Peyer's patch (tissue), 4 donors: Measurements from ENCODE around the gene LIN9. TPM values are rescaled to one million over a fixed set of nuclear protein-coding genes. Genes with fewer than 3 reads are reported as not detected.
A peak's percentile ranks its signal among the peaks of the same experiment; 100 is the strongest.

ENCODE experiments used
- DNase-seq, 3 donors: peaks; one replicate each; pipeline ENCODE4 v3.0.0-alpha.2; 2017 to 2019
- H3K27ac ChIP-seq, 4 donors: fragments of 200-600 bp; sonication (generic); one replicate each; pipeline ENCODE4 v1.5.1; 2016 to 2019
- H3K27me3 ChIP-seq, 2 donors: fragments of 200-600 bp; sonication (generic); one replicate each; pipeline ENCODE4 v1.5.1; 2019
- H3K36me3 ChIP-seq, 3 donors: fragments of 200-600 bp; sonication (generic); one replicate each; pipeline ENCODE4 v1.5.1; 2016 to 2019
- H3K4me1 ChIP-seq, 4 donors: fragments of 200-600 bp; sonication (generic); one replicate each; pipeline ENCODE4 v1.5.1; 2016 to 2019
- H3K4me3 ChIP-seq, 4 donors: fragments of 200-600 bp; sonication (generic); 1 replicate in 3 of 4; 2 replicates in 1 of 4; pipeline ENCODE4 v1.5.1; 2016 to 2019; ENCODE audit warnings: mild to moderate bottlenecking in 1 of 4
- H3K9me3 ChIP-seq, 4 donors: fragments of 200-600 bp; sonication (generic); one replicate each; pipeline ENCODE4 v1.5.1; 2016 to 2019; ENCODE audit warnings: mild to moderate bottlenecking in 1 of 4
- POLR2A ChIP-seq, 2 donors: fragments of 450-650 bp; IDR thresholded peaks; one replicate each; pipeline ENCODE4 v1.5.1; 2017; ENCODE audit warnings: antibody characterized with exemption in 2 of 2, mild to moderate bottlenecking in 2 of 2, moderate library complexity in 2 of 2
- total RNA-seq, 4 donors: library from RNA; depleted of rRNA; stranded (reverse); fragments of >200 nt; gene quantifications; one replicate each; pipeline ENCODE4 v1.1.0, GENCODE V29; 2016
- TF ChIP-seq, protein P1 (sequence below), 6 experiments: fragments of 450-650 bp in 4 of 6; fragments of 200-600 bp in 2 of 6; sonication (generic) in 1 of 6; IDR thresholded peaks; one replicate each; pipeline ENCODE4 v1.5.1; 2017 to 2019; ENCODE audit warnings: antibody characterized with exemption in 6 of 6, mild to moderate bottlenecking in 3 of 6, moderate library complexity in 1 of 6

LIN9 gene
- total RNA-seq, 4 donors from 2014 or later, result 2.5 to 6.6 (median 4.2) TPM

DNA sequence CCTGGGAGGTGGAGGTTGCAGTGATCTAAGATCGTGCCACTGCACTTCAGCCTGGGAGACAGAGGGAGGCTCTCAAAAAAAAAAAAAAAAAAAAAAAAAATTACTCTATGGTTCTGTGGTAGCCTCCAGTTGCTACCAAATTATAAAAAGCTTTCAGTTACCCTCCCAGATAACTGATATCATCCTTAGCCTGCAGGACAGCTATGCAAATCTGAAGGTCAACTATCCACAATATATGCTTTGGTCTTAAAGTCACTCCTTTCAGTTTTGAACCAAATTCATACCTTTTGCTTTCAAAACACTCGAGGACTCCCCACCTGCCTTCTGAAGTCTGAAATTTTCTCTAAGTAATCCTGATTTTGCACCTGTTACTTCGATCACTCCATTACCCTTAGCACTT is 82.4 kb downstream of the LIN9 start:
- Histone ChIP-seq H3K27me3 (peaks cover 0 to 8% of the 10 kb centered on the region in 2 donors), H3K4me1 (peaks cover 0 to 11% (median 5%) of the 10 kb centered on the region in 4 donors), H3K9me3 (no peaks in the 10 kb centered on the region), H3K4me3 (no peak overlapping the region), H3K36me3 (no peaks in the 10 kb centered on the region), H3K27ac (no peak overlapping the region)
- no peak for TF ChIP-seq POLR2A (IDR thresholded peaks at IDR 0.05)
- DNase-seq, result no peak

DNA sequence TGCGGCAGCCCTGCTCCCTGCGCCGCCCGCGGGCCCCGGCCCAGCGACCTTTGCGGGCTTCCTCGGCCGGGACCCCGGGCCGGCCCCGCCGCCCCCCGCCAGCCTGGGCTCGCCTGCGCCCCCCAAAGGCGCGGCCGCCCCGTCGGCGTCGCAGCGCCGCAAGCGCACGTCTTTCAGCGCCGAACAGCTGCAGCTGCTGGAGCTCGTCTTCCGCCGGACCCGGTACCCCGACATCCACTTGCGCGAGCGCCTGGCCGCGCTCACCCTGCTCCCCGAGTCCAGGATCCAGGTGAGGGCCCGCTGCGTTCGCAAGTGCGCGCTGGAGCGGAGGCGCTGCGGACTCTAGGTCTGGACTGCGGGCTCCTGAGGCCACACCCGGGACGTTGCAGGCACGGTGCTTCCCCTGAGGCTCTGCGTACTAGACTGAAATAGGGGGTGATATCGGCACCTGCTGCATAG is 85.1 kb downstream of the LIN9 start:
- Histone ChIP-seq H3K4me3 (peak overlapping the region; percentile 9 to 59 (median 55)), H3K4me1 (peaks cover 0 to 11% (median 5%) of the 10 kb centered on the region in 4 donors), H3K9me3 (no peaks in the 10 kb centered on the region), H3K36me3 (no peaks in the 10 kb centered on the region), H3K27me3 (peaks cover 0 to 8% of the 10 kb centered on the region in 2 donors), H3K27ac (no peak overlapping the region)
- peak in 2 of 3 donors; percentile 63 to 64 for DNase-seq
- TF ChIP-seq POLR2A (IDR thresholded peaks at IDR 0.05), result no peak
- TF ChIP-seq, protein P1, sequence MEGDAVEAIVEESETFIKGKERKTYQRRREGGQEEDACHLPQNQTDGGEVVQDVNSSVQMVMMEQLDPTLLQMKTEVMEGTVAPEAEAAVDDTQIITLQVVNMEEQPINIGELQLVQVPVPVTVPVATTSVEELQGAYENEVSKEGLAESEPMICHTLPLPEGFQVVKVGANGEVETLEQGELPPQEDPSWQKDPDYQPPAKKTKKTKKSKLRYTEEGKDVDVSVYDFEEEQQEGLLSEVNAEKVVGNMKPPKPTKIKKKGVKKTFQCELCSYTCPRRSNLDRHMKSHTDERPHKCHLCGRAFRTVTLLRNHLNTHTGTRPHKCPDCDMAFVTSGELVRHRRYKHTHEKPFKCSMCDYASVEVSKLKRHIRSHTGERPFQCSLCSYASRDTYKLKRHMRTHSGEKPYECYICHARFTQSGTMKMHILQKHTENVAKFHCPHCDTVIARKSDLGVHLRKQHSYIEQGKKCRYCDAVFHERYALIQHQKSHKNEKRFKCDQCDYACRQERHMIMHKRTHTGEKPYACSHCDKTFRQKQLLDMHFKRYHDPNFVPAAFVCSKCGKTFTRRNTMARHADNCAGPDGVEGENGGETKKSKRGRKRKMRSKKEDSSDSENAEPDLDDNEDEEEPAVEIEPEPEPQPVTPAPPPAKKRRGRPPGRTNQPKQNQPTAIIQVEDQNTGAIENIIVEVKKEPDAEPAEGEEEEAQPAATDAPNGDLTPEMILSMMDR (IDR thresholded peaks at IDR 0.05), result no peak

DNA sequence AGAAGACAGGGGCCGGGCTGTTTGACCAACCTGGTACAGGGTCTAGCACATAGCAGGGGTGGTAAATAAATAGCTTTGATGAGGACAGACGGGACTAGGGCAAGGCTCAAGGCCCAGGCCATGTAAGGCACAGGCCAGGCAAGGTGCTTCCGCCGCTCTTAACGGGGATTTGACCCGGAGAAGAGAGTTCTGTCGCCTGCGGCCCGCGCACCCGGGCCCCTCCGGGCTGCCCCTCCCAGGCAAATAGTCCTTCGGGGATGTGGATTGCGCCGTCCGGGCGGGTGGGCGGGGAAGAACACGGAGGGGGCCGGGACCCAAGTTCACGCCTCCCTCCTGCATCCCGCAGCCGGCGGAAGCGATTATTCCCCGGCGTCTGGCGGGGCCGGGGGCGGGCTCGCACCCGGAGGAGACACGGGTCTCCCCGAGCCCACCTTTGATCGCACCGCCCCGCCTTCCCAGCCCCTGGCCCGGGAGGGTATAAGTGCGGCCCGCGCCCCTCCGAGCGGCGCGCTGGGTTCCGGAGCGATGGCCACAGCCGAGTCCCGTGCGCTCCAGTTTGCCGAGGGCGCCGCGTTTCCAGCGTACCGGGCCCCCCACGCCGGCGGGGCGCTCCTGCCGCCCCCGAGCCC is 85.7 kb downstream of the LIN9 start, which contains the start of gene MIXL1:
TSS of gene MIXL1 (plus strand) at position 508 of the 629 bp plus-strand sequence. CDS start at position 526, 18 bp downstream.
- no peaks in the 10 kb centered on the region for H3K36me3 ChIP-seq
- TF ChIP-seq POLR2A (IDR thresholded peaks at IDR 0.05), result no peak
- TF ChIP-seq, protein P1 (IDR thresholded peaks at IDR 0.05), result no peak
- H3K27me3 ChIP-seq, result peaks cover 0 to 8% of the 10 kb centered on the region in 2 donors
- H3K27ac ChIP-seq, result peak within 1 kb of the TSS in 1 of 4 donors; percentile 17
- peaks cover 0 to 11% (median 5%) of the 10 kb centered on the region in 4 donors for H3K4me1 ChIP-seq
- no peak for DNase-seq
- H3K4me3 ChIP-seq, result peak within 1 kb of the TSS; percentile 9 to 59 (median 55)
- H3K9me3 ChIP-seq, result no peaks in the 10 kb centered on the region

DNA sequence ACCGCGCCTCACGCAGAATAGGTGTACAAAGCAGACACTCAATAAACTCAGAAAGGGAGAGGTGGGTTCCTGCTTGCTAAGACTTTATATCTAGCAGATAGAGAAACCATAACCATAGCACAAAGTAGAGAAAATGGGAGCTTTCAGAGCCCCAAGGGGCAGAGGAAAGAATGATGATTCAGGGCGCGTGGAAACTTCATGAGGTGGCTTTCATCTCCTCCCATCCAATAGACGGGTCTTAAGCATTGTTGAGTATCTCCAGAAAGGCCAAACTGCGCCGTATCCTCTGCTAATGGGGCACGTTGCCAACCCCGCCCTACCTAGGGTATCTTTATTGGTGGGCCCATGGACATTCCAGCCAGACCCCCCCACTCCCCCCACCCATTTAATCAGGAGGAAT is 86.3 kb downstream of the LIN9 start:
- DNase-seq, result no peak
- TF ChIP-seq, protein P1 (IDR thresholded peaks at IDR 0.05), result no peak
- TF ChIP-seq POLR2A (IDR thresholded peaks at IDR 0.05), result no peak
- H3K27me3 ChIP-seq, result peaks cover 0 to 8% of the 10 kb centered on the region in 2 donors

DNA sequence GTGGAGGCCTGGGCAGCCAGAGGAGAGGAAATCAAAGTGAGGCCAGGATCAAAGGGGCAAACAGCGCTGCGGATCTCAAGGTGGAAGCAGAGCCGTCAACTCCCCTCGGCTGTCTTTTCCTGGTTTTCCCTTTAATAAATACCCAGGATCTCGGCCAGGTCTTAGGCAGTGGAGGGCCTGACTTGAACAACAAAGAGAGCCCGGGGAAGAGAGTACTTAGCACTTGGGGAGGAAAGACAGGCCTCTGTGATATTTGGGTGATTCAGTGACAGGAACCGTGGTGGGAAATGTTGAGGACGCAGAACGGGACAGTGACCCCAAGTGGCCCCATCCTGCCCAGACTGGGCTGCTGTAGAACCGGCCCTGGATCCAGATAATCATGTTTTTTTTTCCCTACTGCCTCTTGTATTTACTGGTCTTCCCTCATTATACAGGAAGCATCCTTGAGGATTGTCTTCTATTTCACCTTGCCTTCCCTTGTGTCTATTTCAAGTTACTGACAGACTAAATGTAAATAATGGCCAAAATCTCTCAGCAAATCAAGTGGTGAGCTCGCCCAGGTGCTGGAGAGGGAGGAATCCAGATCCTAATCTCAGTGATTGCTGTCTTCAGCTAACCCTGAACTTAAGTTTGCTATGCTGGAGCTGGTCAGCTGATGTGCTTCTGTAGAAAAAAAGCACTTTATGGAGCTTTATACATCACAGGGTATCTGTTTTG is 88.3 kb downstream of the LIN9 start:
- Histone ChIP-seq H3K4me1 (peaks cover 0 to 11% (median 5%) of the 10 kb centered on the region in 4 donors), H3K4me3 (no peak overlapping the region), H3K27ac (no peak overlapping the region), H3K27me3 (peaks cover 0 to 8% of the 10 kb centered on the region in 2 donors), H3K36me3 (no peaks in the 10 kb centered on the region), H3K9me3 (no peaks in the 10 kb centered on the region)
- no peak for TF ChIP-seq POLR2A (IDR thresholded peaks at IDR 0.05)
- TF ChIP-seq, protein P1 (IDR thresholded peaks at IDR 0.05), result no peak
- DNase-seq, result no peak

More for the DNA sequence above, 86.3 kb downstream of the LIN9 start:
- Histone ChIP-seq H3K4me1 (peaks cover 0 to 11% (median 5%) of the 10 kb centered on the region in 4 donors), H3K36me3 (no peaks in the 10 kb centered on the region), H3K27ac (no peak overlapping the region), H3K4me3 (no peak overlapping the region), H3K9me3 (no peaks in the 10 kb centered on the region)

DNA sequence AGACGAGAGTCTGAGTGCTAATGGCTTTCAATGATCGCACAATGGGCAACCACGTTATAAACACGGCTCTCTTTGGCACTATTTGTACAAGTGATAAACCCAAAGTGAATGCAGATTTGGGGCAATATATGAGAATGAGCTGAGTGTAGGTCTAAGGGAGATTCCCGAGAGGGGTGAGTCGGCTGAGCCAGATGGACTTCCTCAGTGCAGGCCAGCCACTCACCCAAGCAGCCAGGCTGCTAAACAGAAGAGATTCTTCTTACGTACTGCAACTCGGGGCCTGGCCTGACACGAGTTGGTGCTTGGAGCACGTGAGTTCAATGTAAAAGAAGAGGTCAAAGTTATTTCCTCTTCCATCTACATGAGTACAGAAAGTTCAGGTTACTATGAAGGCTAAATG is 91.7 kb downstream of the LIN9 start:
- Histone ChIP-seq H3K27me3 (no peaks in the 10 kb centered on the region), H3K27ac (no peak overlapping the region), H3K36me3 (no peaks in the 10 kb centered on the region), H3K4me1 (no peaks in the 10 kb centered on the region), H3K9me3 (no peaks in the 10 kb centered on the region), H3K4me3 (no peak overlapping the region)
- DNase-seq, result no peak
- TF ChIP-seq POLR2A (IDR thresholded peaks at IDR 0.05), result no peak
